ENCODE measurements around the gene SULT6B1. TPM values are rescaled to one million over a fixed set of nuclear protein-coding genes. Genes with fewer than 3 reads are reported as not detected.

Gene SULT6B1
- total and polyA plus RNA-seq, 2 of the 4 experiments (the other 2 are of a cell fraction): not detected

GRCh38 chr2:37143974-37144373, 44.5 kb downstream of the SULT6B1 start:
- intact Hi-C loops (cut with micrococcal nuclease): no loop called here
- Histone ChIP-seq H4K91ac (ENCODE audit: insufficient read depth, low read depth, low read length) (no peak overlapping the region), H4K5ac (ENCODE audit: low read depth, low read length) (no peak overlapping the region), H2BK20ac (ENCODE audit: low read depth, low read length) (no peak overlapping the region), H2AK9ac (replicated peaks; ENCODE audit: low read depth, low read length, poor library complexity) (no peak overlapping the region), H3K36me3 (ENCODE audit: control insufficient read depth, insufficient read depth, low read length) (peaks cover 37% of the 10 kb centered on the region), H2AK5ac (ENCODE audit: low read depth, low read length) (no peak overlapping the region), H3K4me2 (ENCODE audit: low read depth, low read length) (no peak overlapping the region), H3K14ac (replicated peaks; ENCODE audit: low read depth, low read length) (no peak overlapping the region), H3K4ac (ENCODE audit: low read depth, low read length) (no peak overlapping the region), H2BK5ac (ENCODE audit: low read depth, low read length, poor library complexity, severe bottlenecking) (no peak overlapping the region), H3K18ac (ENCODE audit: low read depth, low read length) (no peak overlapping the region), H4K8ac (ENCODE audit: low read depth in 2 of 2, low read length in 2 of 2) (no peak overlapping the region), H3K9me1 (ENCODE audit: insufficient read depth, low read length) (peaks cover 9% of the 10 kb centered on the region), H2BK15ac (ENCODE audit: low read depth, low read length) (no peak overlapping the region), H4K20me1 (ENCODE audit: insufficient read depth, low read length) (no peaks in the 10 kb centered on the region), H3K27me3 (ENCODE audit: control insufficient read depth, insufficient read depth, low read length) (no peaks in the 10 kb centered on the region), H3K4me1 (ENCODE audit: control insufficient read depth, insufficient read depth, low read length) (no peaks in the 10 kb centered on the region; the same call in 1 of the 2 replicates), H2BK120ac (ENCODE audit: low read depth, low read length) (no peak overlapping the region), H2AFZ (replicated peaks; ENCODE audit: low read length, poor library complexity) (no peak overlapping the region), H3K9me3 (ENCODE audit: control insufficient read depth, insufficient read depth, low read length) (no peaks in the 10 kb centered on the region), H3K9ac (ENCODE audit: low read depth, low read length) (no peak overlapping the region), H3K27ac (ENCODE audit: insufficient read depth, low read length) (no peak overlapping the region), H3K56ac (ENCODE audit: extremely low read depth, insufficient read depth, low read length) (no peak overlapping the region), H3K4me3 (ENCODE audit: insufficient read depth, low read depth, low read length) (no peak overlapping the region), H3K23ac (ENCODE audit: low read depth, low read length) (no peak overlapping the region), H3K79me1 (ENCODE audit: low read depth in 1 of 2, low read length in 2 of 2) (peaks cover 11 to 15% of the 10 kb centered on the region in 2 experiments)
- BruUV-seq (replicated peaks): no TSS peak
- no CpG with 5 or more reads among the region's 1 CpG for WGBS, 2 experiments (ENCODE audit: extremely low coverage in 2 of 2, insufficient read length in 1 of 2)
- ChIA-PET POLR2A (ENCODE audit: unreplicated experiment) (no interaction called here), CTCF (interaction anchor here (0.6 kb wide), 1 partner anchor 76 kb away, joined by 4 read pairs; no protein-coding TSS in a partner anchor)
- dilution Hi-C loops (cut with HindIII; ENCODE audit: low sequenced_read_pairs, unreplicated experiment): no loop called here
- TF ChIP-seq CEBPB (IDR thresholded peaks at IDR 0.05; ENCODE audit: low read depth, low read length) (peak; percentile 78), RCOR1 (IDR thresholded peaks at IDR 0.05; ENCODE audit: insufficient replicate concordance, low read length) (no peak), RFX5 (IDR thresholded peaks at IDR 0.05; ENCODE audit: low read depth, low read length) (no peak), FOS (IDR thresholded peaks at IDR 0.05; ENCODE audit: low read depth, low read length) (no peak)
- ATAC-seq (ENCODE audit: low read depth): no peak; the same call in 1 of the 2 replicates
- DNase-seq: peak; percentile 68
- in situ Hi-C loops (cut with MboI; ENCODE audit: low sequenced_read_pairs): no loop called here

All from IMR-90 (cell line).